IMR-90 (cell line): ENCODE measurements around the gene SF3A2. TPM values are rescaled to one million over a fixed set of nuclear protein-coding genes. Genes with fewer than 3 reads are reported as not detected.

ENCODE experiments used
- ATAC-seq: fragments of 200-7000 bp; cut with Tn5 transposase; 2 replicates; pipeline ENCODE4 v1.9.1; 2020; ENCODE audit warnings: low read depth, mild to moderate bottlenecking, moderate library complexity
- BruUV-seq: library from RNA; stranded (reverse); fragments of 400-500 nt; replicated peaks from 2 replicates; lab custom pipeline; 2021; lab: Mats Ljungman, UMichigan
- CTCF ChIA-PET: fragments of 300-600 bp; formaldehyde crosslinking; extraction: SDS; loops from one replicate; lab custom pipeline; 2021; ENCODE audit warnings: antibody characterized with exemption; lab: Yijun Ruan, JAX
- POLR2A ChIA-PET: fragments of 300-600 bp; sonication (Branson Sonifier 250); formaldehyde crosslinking; loops from one replicate; lab custom pipeline; 2022; ENCODE audit warnings: antibody characterized with exemption; ENCODE audit not compliant: unreplicated experiment; lab: Charles Lee
- DNase-seq: peaks from one replicate; pipeline ENCODE4 v3.0.0; 2013
- H2AFZ ChIP-seq: replicated peaks from 2 replicates; pipeline ENCODE3; 2013; ENCODE audit warnings: low read length, mild to moderate bottlenecking; ENCODE audit not compliant: poor library complexity
- H2AK5ac ChIP-seq: 2 replicates; pipeline ENCODE4 v1.6.1; 2013; ENCODE audit warnings: low read depth, low read length, inconsistent platforms
- H2AK9ac ChIP-seq: replicated peaks from 2 replicates; pipeline ENCODE3; 2013; ENCODE audit warnings: mild to moderate bottlenecking, low read depth, low read length, moderate library complexity; ENCODE audit not compliant: poor library complexity
- H2BK120ac ChIP-seq: 2 replicates; pipeline ENCODE4 v1.6.1; 2013; ENCODE audit warnings: low read depth, low read length, inconsistent platforms
- H2BK15ac ChIP-seq: 3 replicates; pipeline ENCODE4 v1.6.1; 2013; ENCODE audit warnings: low read depth, low read length, inconsistent platforms
- H2BK20ac ChIP-seq: 2 replicates; pipeline ENCODE4 v1.6.1; 2013; ENCODE audit warnings: low read depth, mild to moderate bottlenecking, inconsistent platforms, low read length, moderate library complexity
- H2BK5ac ChIP-seq: 2 replicates; pipeline ENCODE4 v1.6.1; 2013; ENCODE audit warnings: mild to moderate bottlenecking, low read depth, low read length, inconsistent platforms; ENCODE audit not compliant: poor library complexity, severe bottlenecking
- H3K14ac ChIP-seq: replicated peaks from 2 replicates; pipeline ENCODE4 v1.6.1; 2013; ENCODE audit warnings: low read depth, low read length, inconsistent platforms
- H3K18ac ChIP-seq: 2 replicates; pipeline ENCODE4 v1.6.1; 2013; ENCODE audit warnings: low read depth, low read length, control low read depth
- H3K23ac ChIP-seq: 2 replicates; pipeline ENCODE4 v1.6.1; 2013; ENCODE audit warnings: low read depth, low read length, inconsistent platforms
- H3K27ac ChIP-seq: 2 replicates; pipeline ENCODE4 v1.5.1; 2013; ENCODE audit warnings: mild to moderate bottlenecking, control low read depth, low read length; ENCODE audit not compliant: insufficient read depth
- H3K27me3 ChIP-seq: 2 replicates; pipeline ENCODE4 v1.6.1; 2013; ENCODE audit warnings: low read length; ENCODE audit not compliant: control insufficient read depth, insufficient read depth
- H3K36me3 ChIP-seq: 2 replicates; pipeline ENCODE4 v1.6.1; 2013; ENCODE audit warnings: low read length, mixed read lengths; ENCODE audit not compliant: control insufficient read depth, insufficient read depth
- H3K4ac ChIP-seq: 2 replicates; pipeline ENCODE4 v1.6.1; 2013; ENCODE audit warnings: low read depth, low read length, inconsistent platforms
- H3K4me1 ChIP-seq: 2 replicates; pipeline ENCODE4 v1.6.1; 2013; ENCODE audit warnings: low read length, mixed read lengths; ENCODE audit not compliant: control insufficient read depth, insufficient read depth
- H3K4me2 ChIP-seq: 2 replicates; pipeline ENCODE4 v1.6.1; 2013; ENCODE audit warnings: low read depth, mild to moderate bottlenecking, control low read depth, low read length, moderate library complexity
- H3K4me3 ChIP-seq: 2 replicates; pipeline ENCODE4 v1.5.1; 2013; ENCODE audit warnings: low read depth, mild to moderate bottlenecking, control low read depth, low read length, moderate library complexity; ENCODE audit not compliant: insufficient read depth
- H3K56ac ChIP-seq: 2 replicates; pipeline ENCODE4 v1.6.1; 2013; ENCODE audit warnings: low read length, inconsistent platforms; ENCODE audit not compliant: insufficient read depth; ENCODE audit errors: extremely low read depth
- H3K79me1 ChIP-seq, 2 experiments: 2 replicates each; pipeline ENCODE4 v1.6.1; 2013; ENCODE audit warnings: low read length in 2 of 2, inconsistent platforms in 1 of 2, low read depth in 1 of 2
- H3K9ac ChIP-seq: 2 replicates; pipeline ENCODE4 v1.6.1; 2013; ENCODE audit warnings: low read depth, low read length, control low read depth
- H3K9me1 ChIP-seq: 2 replicates; pipeline ENCODE4 v1.6.1; 2013; ENCODE audit warnings: low read length, inconsistent platforms; ENCODE audit not compliant: insufficient read depth
- H3K9me3 ChIP-seq: 2 replicates; pipeline ENCODE4 v1.6.1; 2013; ENCODE audit warnings: low read length; ENCODE audit not compliant: control insufficient read depth, insufficient read depth
- H4K20me1 ChIP-seq: 2 replicates; pipeline ENCODE4 v1.6.1; 2013; ENCODE audit warnings: low read length, inconsistent platforms; ENCODE audit not compliant: insufficient read depth
- H4K5ac ChIP-seq: 2 replicates; pipeline ENCODE4 v1.6.1; 2013; ENCODE audit warnings: mild to moderate bottlenecking, low read depth, low read length, control low read depth
- H4K8ac ChIP-seq, 2 experiments: 2 replicates each; pipeline ENCODE4 v1.6.1; 2013; ENCODE audit warnings: low read depth in 2 of 2, low read length in 2 of 2, control low read depth in 1 of 2, inconsistent platforms in 1 of 2
- H4K91ac ChIP-seq: 2 replicates; pipeline ENCODE4 v1.6.1; 2013; ENCODE audit warnings: low read depth, low read length, inconsistent platforms; ENCODE audit not compliant: insufficient read depth
- BHLHE40 ChIP-seq: fragments of 150-350 bp; IDR thresholded peaks from 2 replicates; pipeline ENCODE4 v1.6.1; 2016; ENCODE audit warnings: mild to moderate bottlenecking, low read depth, low read length
- CEBPB ChIP-seq: IDR thresholded peaks from 2 replicates; pipeline ENCODE4 v1.6.1; 2012; ENCODE audit warnings: low read depth, low read length, improper control_type of control experiment
- CHD1 ChIP-seq: IDR thresholded peaks from 2 replicates; pipeline ENCODE4 v1.6.1; 2012; ENCODE audit warnings: low read depth, low read length, improper control_type of control experiment
- CTCF ChIP-seq: conservative IDR thresholded peaks from 2 replicates; pipeline ENCODE4 v1.5.1; 2012; ENCODE audit warnings: mild to moderate bottlenecking, low read depth, low read length, improper control_type of control experiment
- ELK1 ChIP-seq: fragments of 150-350 bp; IDR thresholded peaks from 2 replicates; pipeline ENCODE4 v1.6.1; 2016; ENCODE audit warnings: low read depth, mild to moderate bottlenecking, low read length, moderate library complexity, borderline replicate concordance
- FOS ChIP-seq: fragments of 150-350 bp; IDR thresholded peaks from 2 replicates; pipeline ENCODE4 v1.6.1; 2016; ENCODE audit warnings: low read depth, low read length
- MAFK ChIP-seq: IDR thresholded peaks from 2 replicates; pipeline ENCODE4 v1.6.1; 2012; ENCODE audit warnings: low read depth, low read length, improper control_type of control experiment
- MAZ ChIP-seq: IDR thresholded peaks from 2 replicates; pipeline ENCODE4 v1.6.1; 2012; ENCODE audit warnings: low read depth, mild to moderate bottlenecking, low read length, improper control_type of control experiment, moderate library complexity, borderline replicate concordance
- NFE2L2 ChIP-seq: fragments of 150-350 bp; IDR thresholded peaks from 2 replicates; pipeline ENCODE4 v1.6.1; 2016; ENCODE audit warnings: low read depth, mild to moderate bottlenecking, low read length
- POLR2A ChIP-seq: IDR thresholded peaks from 2 replicates; pipeline ENCODE4 v1.6.1; 2012; ENCODE audit warnings: mild to moderate bottlenecking, low read depth, low read length
- RAD21 ChIP-seq: IDR thresholded peaks from 2 replicates; pipeline ENCODE4 v1.6.1; 2012; ENCODE audit warnings: low read length, improper control_type of control experiment
- RCOR1 ChIP-seq: IDR thresholded peaks from 2 replicates; pipeline ENCODE4 v1.6.1; 2012; ENCODE audit warnings: mild to moderate bottlenecking, low read length, improper control_type of control experiment; ENCODE audit not compliant: insufficient replicate concordance
- RFX5 ChIP-seq: IDR thresholded peaks from 2 replicates; pipeline ENCODE4 v1.8.0; 2012; ENCODE audit warnings: low read depth, mild to moderate bottlenecking, low read length, moderate library complexity
- SMC3 ChIP-seq: fragments of 150-350 bp; IDR thresholded peaks from 2 replicates; pipeline ENCODE4 v1.6.1; 2016; ENCODE audit warnings: low read depth, mild to moderate bottlenecking, antibody characterized with exemption, low read length, moderate library complexity
- WGBS, 2 experiments: methylation state at CpG; one replicate each; pipeline versions ENCODE4 v1.1.5 to v1.1.7; 2013; ENCODE audit warnings: missing lambda C conversion rate in 2 of 2; ENCODE audit not compliant: insufficient read length in 1 of 2; ENCODE audit errors: extremely low coverage in 2 of 2; 5-methylcytosine and 5-hydroxymethylcytosine counted together
- dilution Hi-C: fragments of 300-500 bp; cut with HindIII; formaldehyde crosslinking; loops from one replicate; pipeline ENCODE4 v1.14.3; 2018; ENCODE audit warnings: low sequenced_read_pairs; ENCODE audit not compliant: unreplicated experiment
- in situ Hi-C: fragments of 300-500 bp; cut with MboI; formaldehyde crosslinking; loops from 3 replicates; pipeline ENCODE4 v1.14.3; 2019; ENCODE audit warnings: low sequenced_read_pairs, inconsistent platforms, mixed read lengths
- intact Hi-C: fragments of 100-400 bp; cut with micrococcal nuclease; formaldehyde crosslinking; loops from 2 replicates; pipeline ENCODE4 v1.10.0; 2022
- polyA plus RNA-seq, 3 experiments: library from polyadenylated mRNA; depleted of rRNA; stranded (reverse); fragments of >200 nt; gene quantifications; 2 replicates each; pipeline ENCODE4 v1.2.3, GENCODE V29; 2012; ENCODE audit warnings: low replicate concordance in 1 of 3
- total RNA-seq: library from RNA; depleted of rRNA; stranded (reverse); fragments of >200 nt; gene quantifications from 2 replicates; pipeline ENCODE4 v1.2.3, GENCODE V29; 2012

SF3A2 gene
- total and polyA plus RNA-seq, 2 of the 4 experiments (the other 2 are of a cell fraction): 4.8 to 34.5 TPM

- dilution Hi-C loops (no loop called here), in situ Hi-C loops (no loop called here), intact Hi-C loops (no loop called here)
- ATAC-seq (no peak), DNase-seq (no peak)
- no peak within 1 kb of the TSS for H2BK20ac ChIP-seq
- no peak within 1 kb of the TSS for H3K9ac ChIP-seq
- ChIA-PET POLR2A (no interaction called here), CTCF (no interaction called here)
- H3K4me3 ChIP-seq: no peak within 1 kb of the TSS
- H2AK5ac ChIP-seq: no peak within 1 kb of the TSS
- no peak within 1 kb of the TSS for H4K8ac ChIP-seq
- H3K23ac ChIP-seq: no peak within 1 kb of the TSS
- H2BK15ac ChIP-seq: no peak within 1 kb of the TSS
- WGBS, 2 experiments: 84% methylated on average over 9 of the region's 24 CpGs; no CpG with 5 or more reads in 1 of the 2 experiments
- no peak within 1 kb of the TSS for H3K14ac ChIP-seq
- H2BK120ac ChIP-seq: no peak within 1 kb of the TSS
- H3K79me1 ChIP-seq: no peaks in the 10 kb centered on the region
- no peak within 1 kb of the TSS for H2BK5ac ChIP-seq
- TF ChIP-seq SMC3 (no peak), POLR2A (no peak), RCOR1 (no peak), CTCF (no peak), CHD1 (no peak), MAFK (no peak), NFE2L2 (no peak), MAZ (no peak), CEBPB (no peak), RAD21 (no peak), FOS (no peak), RFX5 (no peak), BHLHE40 (no peak), ELK1 (no peak)
- no peaks in the 10 kb centered on the region for H3K9me1 ChIP-seq
- peaks cover 30% of the 10 kb centered on the region for H3K27me3 ChIP-seq
- H4K5ac ChIP-seq: no peak within 1 kb of the TSS
- H3K36me3 ChIP-seq: no peaks in the 10 kb centered on the region
- H2AFZ ChIP-seq: peak within 1 kb of the TSS; percentile 43
- H4K20me1 ChIP-seq: peaks cover 4% of the 10 kb centered on the region; the same call in 1 of the 2 replicates
- no peak within 1 kb of the TSS for H3K4ac ChIP-seq
- no peak within 1 kb of the TSS for H3K27ac ChIP-seq
- no peak within 1 kb of the TSS for H3K18ac ChIP-seq
- peak within 1 kb of the TSS; percentile 50 for H2AK9ac ChIP-seq
- no peaks in the 10 kb centered on the region for H3K9me3 ChIP-seq
- H3K4me1 ChIP-seq: peaks cover 4% of the 10 kb centered on the region; the same call in 1 of the 2 replicates
- no peak within 1 kb of the TSS for H3K56ac ChIP-seq
- H4K91ac ChIP-seq: no peak within 1 kb of the TSS
- BruUV-seq: no TSS peak
- H3K4me2 ChIP-seq: no peak within 1 kb of the TSS
These were observed 19.5 kb downstream of the SF3A2 start, which contains the start of gene JSRP1 for GRCh38 chr19:2255982-2256685. JSRP1 (minus strand) TSS chr19:2256417; CDS start chr19:2255314, 1,103 bp downstream.
